HCT116 (cell line): ENCODE measurements around the gene KCNC1. TPM values are rescaled to one million over a fixed set of nuclear protein-coding genes. Genes with fewer than 3 reads are reported as not detected.

Experiments used
- ATAC-seq: fragments of 200-7000 bp; cut with Tn5 transposase; 2 replicates; pipeline ENCODE4 v1.9.1; 2020; ENCODE audit warnings: mild to moderate bottlenecking, moderate library complexity
- BruUV-seq: library from RNA; stranded (reverse); fragments of 400-500 nt; replicated peaks from 2 replicates; lab custom pipeline; 2021; lab: Mats Ljungman, UMichigan
- CTCF ChIA-PET: fragments of 300-600 bp; sonication (Branson Sonifier 250); formaldehyde crosslinking; loops from one replicate; lab custom pipeline; 2021; ENCODE audit warnings: antibody characterized with exemption; lab: Charles Lee
- POLR2A ChIA-PET: fragments of 300-600, 350-600 bp; sonication (Branson Sonifier 250); formaldehyde crosslinking; loops from one replicate; lab custom pipeline; 2021; ENCODE audit warnings: antibody characterized with exemption; lab: Charles Lee
- RAD21 ChIA-PET, 2 experiments: fragments of 300-600 bp; sonication (Branson Sonifier 250); formaldehyde crosslinking; loops; one replicate each; lab custom pipeline; 2023; ENCODE audit warnings: low total read pairs in 2 of 2; ENCODE audit not compliant: uncharacterized antibody in 2 of 2, unreplicated experiment in 2 of 2, low non-redundant PET in 1 of 2; lab: Charles Lee
- DNase-seq: peaks from one replicate; pipeline ENCODE4 v3.0.0-alpha.2; 2010; ENCODE audit warnings: low read depth, low spot score
- H2AFZ ChIP-seq: fragments of 200-600 bp; shearing (Covaris generic), sonication (generic); 2 replicates; pipeline ENCODE4 v1.6.1; 2017; ENCODE audit warnings: low read depth, mixed run types, mixed read lengths, antibody characterized with exemption, low read length; ENCODE audit not compliant: poor library complexity, severe bottlenecking
- H3K27ac ChIP-seq: 2 replicates; pipeline ENCODE4 v1.5.1; 2012; ENCODE audit warnings: low read depth, low read length
- H3K27me3 ChIP-seq: fragments of 200-600 bp; sonication (generic); 2 replicates; pipeline ENCODE4 v1.6.1; 2016; ENCODE audit warnings: mixed run types, low read length, mixed read lengths; ENCODE audit not compliant: insufficient read depth
- H3K36me3 ChIP-seq, 2 experiments: fragments of 200-500 bp in 1 of 2; fragments of 200-600 bp in 1 of 2; sonication (Bioruptor generic) in 1 of 2; sonication (generic) in 1 of 2; 2 replicates each; pipeline versions ENCODE4 v1.5.1 to v1.6.1; 2014 to 2016; ENCODE audit warnings: low read length in 2 of 2, inconsistent platforms in 1 of 2, mixed read lengths in 1 of 2, mixed run types in 1 of 2; ENCODE audit not compliant: insufficient read depth in 2 of 2, control insufficient read depth in 1 of 2
- H3K4me1 ChIP-seq, 2 experiments: fragments of 200-600 bp in 1 of 2; sonication (generic) in 1 of 2; 2 replicates each; pipeline versions ENCODE4 v1.5.1 to v1.6.1; 2012 to 2017; ENCODE audit warnings: low read length in 2 of 2, inconsistent platforms in 1 of 2, mild to moderate bottlenecking in 1 of 2, mixed read lengths in 1 of 2, mixed run types in 1 of 2, moderate library complexity in 1 of 2; ENCODE audit not compliant: insufficient read depth in 2 of 2, control insufficient read depth in 1 of 2
- H3K4me2 ChIP-seq: fragments of 200-600 bp; sonication (generic); 2 replicates; pipeline ENCODE4 v1.6.1; 2017; ENCODE audit warnings: mixed run types, low read length, mixed read lengths
- H3K4me3 ChIP-seq, 2 experiments: fragments of 200-600 bp in 1 of 2; sonication (generic) in 1 of 2; replicated peaks in 1 of 2; 2 replicates each; pipeline ENCODE4 v1.5.1; 2011 to 2016; ENCODE audit warnings: low read length in 2 of 2, control low read depth in 1 of 2, low read depth in 1 of 2, mild to moderate bottlenecking in 1 of 2, mixed read lengths in 1 of 2, mixed run types in 1 of 2
- H3K79me2 ChIP-seq: fragments of 200-600 bp; sonication (generic); 2 replicates; pipeline ENCODE4 v1.6.1; 2017; ENCODE audit warnings: mild to moderate bottlenecking, mixed run types, low read length, moderate library complexity, mixed read lengths; ENCODE audit not compliant: insufficient read depth
- H3K9ac ChIP-seq: fragments of 200-600 bp; sonication (generic); 2 replicates; pipeline ENCODE4 v1.6.1; 2016; ENCODE audit warnings: low read length, mixed read lengths
- H3K9me2 ChIP-seq: fragments of 200-600 bp; sonication (generic), shearing (Covaris generic); 2 replicates; pipeline ENCODE4 v1.6.1; 2017; ENCODE audit warnings: mixed run types, mild to moderate bottlenecking, moderate library complexity; ENCODE audit not compliant: insufficient read depth
- H3K9me3 ChIP-seq, 2 experiments: fragments of 200-500 bp in 1 of 2; fragments of 200-600 bp in 1 of 2; sonication (Bioruptor generic) in 1 of 2; sonication (generic) in 1 of 2; 2 replicates each; pipeline ENCODE4 v1.6.1; 2014 to 2017; ENCODE audit warnings: low read length in 2 of 2, mixed read lengths in 2 of 2, inconsistent platforms in 1 of 2, low read depth in 1 of 2, mild to moderate bottlenecking in 1 of 2, mixed run types in 1 of 2, moderate library complexity in 1 of 2; ENCODE audit not compliant: control insufficient read depth in 1 of 2, insufficient read depth in 1 of 2
- H4K20me1 ChIP-seq: fragments of 200-600 bp; sonication (generic), shearing (Covaris generic); 2 replicates; pipeline ENCODE4 v1.6.1; 2017; ENCODE audit warnings: mixed run types, mild to moderate bottlenecking, moderate library complexity; ENCODE audit not compliant: insufficient read depth
- EZH2phosphoT487 ChIP-seq: fragments of 200-600 bp; IDR thresholded peaks from 2 replicates; pipeline ENCODE4 v1.6.1; 2018; ENCODE audit warnings: antibody characterized with exemption, borderline replicate concordance
- FOSL1 ChIP-seq: IDR thresholded peaks from 2 replicates; pipeline ENCODE4 v1.6.1; 2012; ENCODE audit warnings: low read depth
- MAX ChIP-seq: IDR thresholded peaks from 2 replicates; pipeline ENCODE4 v1.6.1; 2012
- RAD21 ChIP-seq: IDR thresholded peaks from 2 replicates; pipeline ENCODE4 v1.6.1; 2012; ENCODE audit warnings: low read depth, mild to moderate bottlenecking
- REST ChIP-seq: IDR thresholded peaks from 2 replicates; pipeline ENCODE4 v1.6.1; 2012; ENCODE audit warnings: low read depth
- intact Hi-C: fragments of 100-400 bp; cut with micrococcal nuclease; formaldehyde crosslinking; loops from 2 replicates; pipeline ENCODE4 v1.10.0; 2022
- total RNA-seq: library from RNA; stranded (reverse); gene quantifications from one replicate; pipeline ENCODE4 v1.2.1, GENCODE V29; 2021; ENCODE audit not compliant: unreplicated experiment
- TF ChIP-seq, protein P1 (sequence below): IDR thresholded peaks from 2 replicates; pipeline ENCODE4 v1.6.1; 2011; ENCODE audit warnings: mild to moderate bottlenecking, low read length, moderate library complexity; ENCODE audit not compliant: insufficient replicate concordance; ENCODE audit errors: extremely low read depth
- TF ChIP-seq, protein P2 (sequence below), 3 experiments: fragments of 200-600 bp in 1 of 3; sonication (generic) in 1 of 3; IDR thresholded peaks in 2 of 3; conservative IDR thresholded peaks in 1 of 3; 2 replicates each; pipeline ENCODE4 v1.5.1; 2012 to 2017; ENCODE audit warnings: low read depth in 2 of 3, low read length in 2 of 3, antibody characterized with exemption in 1 of 3, borderline replicate concordance in 1 of 3, control low read depth in 1 of 3, mild to moderate bottlenecking in 1 of 3, mixed read lengths in 1 of 3, mixed run types in 1 of 3, moderate library complexity in 1 of 3; ENCODE audit not compliant: insufficient read depth in 1 of 3

Gene KCNC1
- total RNA-seq, 1 experiment from 2014 or later = 0.12 TPM

- Histone ChIP-seq H3K4me1 (peaks cover 3 to 6% of the 10 kb centered on the region in 2 experiments; a peak in 3 of 4 replicates), H4K20me1 (no peaks in the 10 kb centered on the region), H3K79me2 (no peaks in the 10 kb centered on the region), H3K9me3 (no peaks in the 10 kb centered on the region), H3K27me3 (no peaks in the 10 kb centered on the region), H3K9me2 (no peaks in the 10 kb centered on the region), H3K27ac (no peak overlapping the region), H3K36me3 (no peaks in the 10 kb centered on the region), H3K9ac (no peak overlapping the region), H3K4me2 (no peak overlapping the region), H2AFZ (no peak overlapping the region), H3K4me3 (no peak overlapping the region)
- ChIA-PET CTCF (interaction anchor here (1.0 to 1.9 kb wide), 10 partner anchors 35 to 220 kb away, joined by 3 to 8 read pairs (median 6); no protein-coding TSS in a partner anchor), POLR2A (no interaction called here), RAD21 (no interaction called here)
- TF ChIP-seq RAD21 (no peak), EZH2phosphoT487 (no peak), MAX (no peak), FOSL1 (no peak)
- TF ChIP-seq, protein P1, sequence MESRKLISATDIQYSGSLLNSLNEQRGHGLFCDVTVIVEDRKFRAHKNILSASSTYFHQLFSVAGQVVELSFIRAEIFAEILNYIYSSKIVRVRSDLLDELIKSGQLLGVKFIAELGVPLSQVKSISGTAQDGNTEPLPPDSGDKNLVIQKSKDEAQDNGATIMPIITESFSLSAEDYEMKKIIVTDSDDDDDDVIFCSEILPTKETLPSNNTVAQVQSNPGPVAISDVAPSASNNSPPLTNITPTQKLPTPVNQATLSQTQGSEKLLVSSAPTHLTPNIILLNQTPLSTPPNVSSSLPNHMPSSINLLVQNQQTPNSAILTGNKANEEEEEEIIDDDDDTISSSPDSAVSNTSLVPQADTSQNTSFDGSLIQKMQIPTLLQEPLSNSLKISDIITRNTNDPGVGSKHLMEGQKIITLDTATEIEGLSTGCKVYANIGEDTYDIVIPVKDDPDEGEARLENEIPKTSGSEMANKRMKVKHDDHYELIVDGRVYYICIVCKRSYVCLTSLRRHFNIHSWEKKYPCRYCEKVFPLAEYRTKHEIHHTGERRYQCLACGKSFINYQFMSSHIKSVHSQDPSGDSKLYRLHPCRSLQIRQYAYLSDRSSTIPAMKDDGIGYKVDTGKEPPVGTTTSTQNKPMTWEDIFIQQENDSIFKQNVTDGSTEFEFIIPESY = no peak
- no peak for ATAC-seq
- no peak for DNase-seq
- no TSS peak for BruUV-seq
- intact Hi-C loops = no loop called here
Observed at GRCh38 chr11:17766073-17766359, 31.4 kb downstream of the KCNC1 start.

- no peak overlapping the region for H3K9ac ChIP-seq
- ATAC-seq (peak; percentile 61), DNase-seq (peak; percentile 24)
- H3K27ac ChIP-seq = no peak overlapping the region
- intact Hi-C loops = no loop called here
- no peaks in the 10 kb centered on the region for H3K79me2 ChIP-seq
- H3K36me3 ChIP-seq = no peaks in the 10 kb centered on the region
- no peaks in the 10 kb centered on the region for H3K9me2 ChIP-seq
- H3K4me2 ChIP-seq = no peak overlapping the region
- H3K27me3 ChIP-seq = no peaks in the 10 kb centered on the region
- no TSS peak for BruUV-seq
- no peak overlapping the region for H2AFZ ChIP-seq
- H4K20me1 ChIP-seq = no peaks in the 10 kb centered on the region
- no peaks in the 10 kb centered on the region for H3K9me3 ChIP-seq
- ChIA-PET CTCF (interaction anchor here (0.6 to 1.9 kb wide), 17 partner anchors 8 to 323 kb away, joined by 3 to 8 read pairs (median 4); no protein-coding TSS in a partner anchor), POLR2A (interaction anchor here (0.7 kb wide), 2 partner anchors 53 to 107 kb away, joined by 3 to 4 read pairs; no protein-coding TSS in a partner anchor), RAD21 (interaction anchor here in 1 of 2 experiments (0.7 to 0.9 kb wide), 2 partner anchors 40 to 168 kb away, joined by 3 read pairs; no protein-coding TSS in a partner anchor)
- no peak overlapping the region for H3K4me3 ChIP-seq
- TF ChIP-seq REST = no peak
- TF ChIP-seq, protein P2, sequence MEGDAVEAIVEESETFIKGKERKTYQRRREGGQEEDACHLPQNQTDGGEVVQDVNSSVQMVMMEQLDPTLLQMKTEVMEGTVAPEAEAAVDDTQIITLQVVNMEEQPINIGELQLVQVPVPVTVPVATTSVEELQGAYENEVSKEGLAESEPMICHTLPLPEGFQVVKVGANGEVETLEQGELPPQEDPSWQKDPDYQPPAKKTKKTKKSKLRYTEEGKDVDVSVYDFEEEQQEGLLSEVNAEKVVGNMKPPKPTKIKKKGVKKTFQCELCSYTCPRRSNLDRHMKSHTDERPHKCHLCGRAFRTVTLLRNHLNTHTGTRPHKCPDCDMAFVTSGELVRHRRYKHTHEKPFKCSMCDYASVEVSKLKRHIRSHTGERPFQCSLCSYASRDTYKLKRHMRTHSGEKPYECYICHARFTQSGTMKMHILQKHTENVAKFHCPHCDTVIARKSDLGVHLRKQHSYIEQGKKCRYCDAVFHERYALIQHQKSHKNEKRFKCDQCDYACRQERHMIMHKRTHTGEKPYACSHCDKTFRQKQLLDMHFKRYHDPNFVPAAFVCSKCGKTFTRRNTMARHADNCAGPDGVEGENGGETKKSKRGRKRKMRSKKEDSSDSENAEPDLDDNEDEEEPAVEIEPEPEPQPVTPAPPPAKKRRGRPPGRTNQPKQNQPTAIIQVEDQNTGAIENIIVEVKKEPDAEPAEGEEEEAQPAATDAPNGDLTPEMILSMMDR (IDR thresholded peaks at IDR 0.05 in 2 of 3, conservative IDR thresholded peaks at IDR 0.05 in 1 of 3; ENCODE audit: borderline replicate concordance in 1 of 3, insufficient read depth in 1 of 3, low read depth in 2 of 3, low read length in 2 of 3) = peak; percentile 49 to 70 (median 51); a peak in 5 of 6 replicates
- TF ChIP-seq RAD21 = peak; percentile 43
- peaks cover 3 to 6% of the 10 kb centered on the region in 2 experiments; a peak in 3 of 4 replicates for H3K4me1 ChIP-seq
Observed at GRCh38 chr11:17766590-17766989, 32.0 kb downstream of the KCNC1 start.
